Measurements from ENCODE around the gene TRAPPC12. TPM values are rescaled to one million over a fixed set of nuclear protein-coding genes. Genes with fewer than 3 reads are reported as not detected.

The TRAPPC12 gene
- total RNA-seq, 1 donor from 2014 or later, result 121 TPM

- Mint-ChIP-seq H3K4me3 (ENCODE audit: low read depth) (no peak overlapping the region), H3K36me3 (ENCODE audit: insufficient read depth) (peaks cover 17% of the 10 kb centered on the region), H3K27ac (no peak overlapping the region), H3K4me1 (ENCODE audit: low read depth) (no peaks in the 10 kb centered on the region), H3K27me3 (no peaks in the 10 kb centered on the region), H3K9me3 (ENCODE audit: low read depth) (no peaks in the 10 kb centered on the region)
- no peak for TF ChIP-seq CTCF (IDR thresholded peaks at IDR 0.05; ENCODE audit: unreplicated experiment)
- DNase-seq (ENCODE audit: low spot score, unreplicated experiment), result no peak
Measured at GRCh38 chr2:3481011-3481400, 101.5 kb downstream of the TRAPPC12 start.

DNA sequence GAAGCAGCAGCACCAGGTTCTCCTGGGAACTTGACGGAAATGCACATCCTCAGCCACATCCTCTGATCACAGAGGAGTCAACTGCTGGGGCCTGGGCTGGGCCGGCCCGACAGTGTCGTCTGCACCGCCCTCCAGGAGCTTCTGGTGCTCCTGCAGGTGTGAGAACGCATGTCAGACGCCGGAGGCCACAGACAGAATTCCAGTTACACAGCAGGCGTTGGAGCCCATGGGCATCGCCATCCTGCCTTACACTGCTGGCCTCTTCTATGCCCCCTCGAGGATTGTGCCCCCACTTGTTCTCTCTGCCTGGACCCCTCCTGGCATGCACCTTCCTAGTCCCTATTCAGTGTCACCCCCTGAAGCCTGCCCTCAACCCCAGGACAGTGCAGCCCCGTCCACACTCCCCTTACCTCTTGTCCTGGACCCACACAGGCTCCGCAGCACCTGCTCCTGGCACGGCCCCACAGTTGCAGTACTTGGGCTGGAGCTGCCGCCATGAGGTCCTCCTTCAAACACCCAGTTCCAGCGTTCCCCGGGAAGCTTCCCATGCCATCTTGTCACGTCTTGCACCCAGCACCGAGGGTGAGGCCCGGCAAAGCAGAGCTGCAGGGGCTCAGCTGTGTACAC is 102.4 kb downstream of the TRAPPC12 start:
- no peak overlapping the region for H3K27ac Mint-ChIP-seq
- TF ChIP-seq CTCF (IDR thresholded peaks at IDR 0.05; ENCODE audit: unreplicated experiment), result no peak

DNA sequence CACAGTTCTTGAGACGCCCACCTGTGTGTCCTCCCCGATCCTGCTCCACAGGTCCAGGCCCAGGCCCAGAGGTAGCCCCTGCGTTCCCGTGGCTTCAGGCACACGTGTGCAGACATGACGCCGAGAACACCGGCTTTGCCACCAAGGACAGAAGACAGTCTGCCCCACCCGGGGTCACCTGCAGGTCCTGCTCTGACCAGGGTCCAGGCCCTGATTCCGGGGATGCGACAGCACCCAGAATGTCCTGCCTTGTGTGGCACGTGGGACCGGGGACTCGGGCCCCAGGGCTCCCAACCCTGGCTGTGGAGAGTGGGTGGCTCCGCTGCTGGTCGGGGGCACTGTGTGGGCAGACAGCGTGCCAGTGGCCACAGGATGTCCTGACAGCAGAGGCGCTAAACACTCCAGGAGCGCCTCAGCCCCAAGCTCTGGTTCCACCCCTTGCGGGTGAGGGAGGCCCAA is 102.9 kb downstream of the TRAPPC12 start:
- Mint-ChIP-seq H3K36me3 (ENCODE audit: insufficient read depth) (peaks cover 20% of the 10 kb centered on the region), H3K4me1 (ENCODE audit: low read depth) (no peaks in the 10 kb centered on the region), H3K4me3 (ENCODE audit: low read depth) (no peak overlapping the region), H3K27ac (no peak overlapping the region), H3K9me3 (ENCODE audit: low read depth) (no peaks in the 10 kb centered on the region), H3K27me3 (no peaks in the 10 kb centered on the region)
- TF ChIP-seq CTCF (IDR thresholded peaks at IDR 0.05; ENCODE audit: unreplicated experiment), result no peak
- no peak for DNase-seq (ENCODE audit: low spot score, unreplicated experiment)

More for the DNA sequence above, 102.4 kb downstream of the TRAPPC12 start:
- Mint-ChIP-seq H3K36me3 (ENCODE audit: insufficient read depth) (peaks cover 20% of the 10 kb centered on the region), H3K4me3 (ENCODE audit: low read depth) (no peak overlapping the region), H3K9me3 (ENCODE audit: low read depth) (no peaks in the 10 kb centered on the region), H3K4me1 (ENCODE audit: low read depth) (no peaks in the 10 kb centered on the region), H3K27me3 (no peaks in the 10 kb centered on the region)
- DNase-seq (ENCODE audit: low spot score, unreplicated experiment), result no peak

GRCh38 chr2:3483227-3483985 is 103.9 kb downstream of the TRAPPC12 start:
- TF ChIP-seq CTCF (IDR thresholded peaks at IDR 0.05; ENCODE audit: unreplicated experiment), result no peak
- Mint-ChIP-seq H3K9me3 (ENCODE audit: low read depth) (no peaks in the 10 kb centered on the region), H3K4me3 (ENCODE audit: low read depth) (no peak overlapping the region), H3K27me3 (no peaks in the 10 kb centered on the region), H3K36me3 (ENCODE audit: insufficient read depth) (peaks cover 21% of the 10 kb centered on the region), H3K27ac (no peak overlapping the region), H3K4me1 (ENCODE audit: low read depth) (peaks cover 6% of the 10 kb centered on the region)
- DNase-seq (ENCODE audit: low spot score, unreplicated experiment), result no peak

GRCh38 chr2:3483986-3484960 is 104.8 kb downstream of the TRAPPC12 start:
- Mint-ChIP-seq H3K27ac (no peak overlapping the region), H3K4me3 (ENCODE audit: low read depth) (no peak overlapping the region), H3K27me3 (no peaks in the 10 kb centered on the region), H3K36me3 (ENCODE audit: insufficient read depth) (peaks cover 21% of the 10 kb centered on the region), H3K9me3 (ENCODE audit: low read depth) (no peaks in the 10 kb centered on the region), H3K4me1 (ENCODE audit: low read depth) (peaks cover 13% of the 10 kb centered on the region)
- no peak for TF ChIP-seq CTCF (IDR thresholded peaks at IDR 0.05; ENCODE audit: unreplicated experiment)
- no peak for DNase-seq (ENCODE audit: low spot score, unreplicated experiment)

Measured in progenitor cell of endocrine pancreas (in vitro differentiated cells).